GM13977 (cell line): ENCODE data around the gene LATS2.

ENCODE experiments used
- DNase-seq: peaks from one replicate; pipeline ENCODE4 v3.0.0; 2012; ENCODE audit warnings: low spot score
- CTCF ChIP-seq: IDR thresholded peaks from 2 replicates; pipeline ENCODE4 v1.5.1; 2012; ENCODE audit warnings: mild to moderate bottlenecking, control low read depth; ENCODE audit not compliant: insufficient read depth; ENCODE audit errors: extremely low read depth, missing control alignments
- in situ Hi-C: fragments of 300-500 bp; cut with MboI; formaldehyde crosslinking; loops from one replicate; pipeline ENCODE4 v1.12.0; 2022; ENCODE audit warnings: low sequenced_read_pairs, low pct_unique_long_range_greater_than_20kb, mixed read lengths, inconsistent platforms; ENCODE audit not compliant: unreplicated experiment

Gene LATS2

DNA sequence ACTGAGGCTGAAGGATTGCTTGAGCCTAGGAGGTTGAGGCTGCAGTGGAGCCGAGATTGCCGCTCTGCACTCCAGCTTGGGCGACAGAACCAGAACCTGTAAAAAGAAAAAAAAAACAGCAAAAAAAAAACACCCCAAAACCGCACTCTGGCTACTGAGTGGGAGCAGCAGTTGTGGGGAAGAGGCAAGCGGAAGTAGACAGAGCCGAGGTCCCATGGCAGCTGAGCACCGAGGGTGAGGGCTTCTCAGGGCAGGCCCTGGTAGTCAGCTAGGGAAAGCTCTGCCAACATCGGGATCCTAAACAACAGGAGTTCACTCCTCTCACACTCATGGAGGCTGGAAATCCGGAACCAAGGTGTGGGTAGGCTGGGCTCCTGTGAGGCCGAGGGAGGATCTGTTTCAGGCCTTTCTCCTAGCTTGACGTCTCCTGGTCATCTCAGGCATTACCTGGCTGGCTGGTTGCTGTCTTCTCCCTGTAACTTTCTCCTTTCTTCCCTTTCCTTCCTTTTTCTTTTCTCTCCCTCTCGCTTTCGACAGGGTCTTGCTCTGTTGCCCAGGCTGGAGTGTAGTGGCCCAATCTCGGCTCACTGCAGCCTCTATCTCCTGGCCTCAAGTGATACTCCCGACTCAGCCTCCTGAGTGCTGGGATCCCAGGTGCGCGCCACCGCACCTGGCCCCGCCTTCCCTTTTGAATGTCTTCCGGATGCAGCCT is 15.8 kb upstream of the LATS2 start:
- in situ Hi-C loops = no loop called here
- TF ChIP-seq CTCF = no peak
- DNase-seq = no peak

GRCh38 chr13:21076253-21076652 is 14.9 kb upstream of the LATS2 start:
- no peak for DNase-seq
- in situ Hi-C loops = no loop called here
- TF ChIP-seq CTCF = no peak

- no peak for TF ChIP-seq CTCF
- peak; percentile 69 for DNase-seq
- in situ Hi-C loops = no loop called here
These were observed 14.2 kb upstream of the LATS2 start for GRCh38 chr13:21075379-21076249.

DNA sequence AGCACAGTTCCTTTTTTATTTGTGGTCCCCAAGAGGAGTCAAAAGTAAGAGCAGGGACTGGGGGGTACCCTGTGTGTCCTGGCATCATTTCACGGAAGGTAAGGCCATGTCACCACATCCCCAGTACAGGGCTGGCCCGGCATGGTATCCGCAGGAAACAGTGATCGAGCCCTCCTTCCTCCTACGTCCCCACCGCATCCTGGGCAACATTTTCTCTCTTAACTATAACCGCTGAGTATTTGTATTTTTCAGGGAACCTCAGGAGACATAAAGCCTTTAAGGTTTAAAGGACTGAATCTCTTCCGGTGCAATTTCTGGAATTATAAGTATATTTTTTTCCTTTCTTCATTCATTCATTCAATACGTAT is 13.6 kb upstream of the LATS2 start:
- DNase-seq = peak; percentile 36
- TF ChIP-seq CTCF = no peak
- in situ Hi-C loops = no loop called here

DNA sequence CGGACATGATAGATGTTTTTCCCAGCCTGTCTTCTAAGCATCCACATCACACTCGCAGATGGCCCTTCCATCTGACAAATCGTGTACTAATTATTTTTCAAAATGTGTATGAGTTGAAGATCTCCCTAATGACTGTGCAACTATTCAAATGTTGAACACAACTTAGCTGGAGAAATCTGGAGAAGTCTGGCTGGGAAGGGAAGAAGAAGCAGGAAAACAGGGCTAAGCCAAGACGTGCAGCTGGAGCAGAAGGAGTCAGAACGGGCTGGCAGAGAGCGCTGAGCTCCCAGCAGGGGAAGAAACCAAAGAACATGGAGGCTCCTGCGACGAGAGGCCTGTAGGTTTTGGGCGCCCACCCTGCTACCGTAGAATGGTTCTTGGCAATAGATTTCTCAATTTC is 13.2 kb upstream of the LATS2 start:
- DNase-seq = no peak
- in situ Hi-C loops = no loop called here
- TF ChIP-seq CTCF = no peak

DNA sequence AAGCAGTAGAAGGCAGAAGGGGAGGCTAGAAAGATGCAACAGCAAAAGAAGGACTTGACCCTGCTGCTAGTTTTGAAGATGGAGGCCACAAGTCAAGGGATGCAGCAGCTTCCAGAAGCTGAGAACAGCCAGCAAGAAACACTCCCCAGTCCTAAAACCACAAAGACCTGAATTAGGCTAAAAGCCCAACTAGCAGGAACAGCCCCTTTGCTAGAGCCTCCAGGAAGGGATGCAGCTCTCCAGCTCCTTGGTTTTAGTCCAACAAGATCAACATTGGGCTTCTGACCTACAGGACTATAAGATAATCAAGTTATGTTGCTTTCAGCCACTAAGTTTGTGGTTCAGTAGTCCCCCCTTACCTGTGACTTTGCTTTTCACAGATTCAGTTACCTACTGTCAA is 10.5 kb upstream of the LATS2 start:
- in situ Hi-C loops = no loop called here
- DNase-seq = no peak
- no peak for TF ChIP-seq CTCF
